Limb (tissue), 2 donors: Measurements from ENCODE around the gene UNC79.

Experiments
- DNase-seq, 2 donors: peaks; one replicate each; pipeline ENCODE4 v3.0.0-alpha.2; 2016; ENCODE audit errors: extremely low spot score in 2 of 2

Gene UNC79

GRCh38 chr14:93748208-93749075 lies 317.7 kb downstream of the UNC79 start:
- no peak for DNase-seq

GRCh38 chr14:93749076-93749420 lies 318.3 kb downstream of the UNC79 start:
- DNase-seq = no peak

GRCh38 chr14:93751946-93752655 lies 321.4 kb downstream of the UNC79 start:
- no peak for DNase-seq

- no peak for DNase-seq
These were observed 322.3 kb downstream of the UNC79 start for GRCh38 chr14:93752980-93753561.

- no peak for DNase-seq
These were observed 322.9 kb downstream of the UNC79 start for GRCh38 chr14:93753647-93754046.

- no peak for DNase-seq
These were observed 326.5 kb downstream of the UNC79 start for GRCh38 chr14:93757206-93757605.
